DMS 273 (cell line): ENCODE measurements around the gene PRR32.
"Not testable (repeated sequence)": the region's sequence is repeated elsewhere in the genome, so short reads cannot be mapped to it uniquely, and the experiment has no call there.

ENCODE experiments used
- DNase-seq: peaks from one replicate; lab custom pipeline; 2025; ENCODE audit not compliant: unreplicated experiment; lab: John Stamatoyannopoulos, UW

PRR32 gene

DNA sequence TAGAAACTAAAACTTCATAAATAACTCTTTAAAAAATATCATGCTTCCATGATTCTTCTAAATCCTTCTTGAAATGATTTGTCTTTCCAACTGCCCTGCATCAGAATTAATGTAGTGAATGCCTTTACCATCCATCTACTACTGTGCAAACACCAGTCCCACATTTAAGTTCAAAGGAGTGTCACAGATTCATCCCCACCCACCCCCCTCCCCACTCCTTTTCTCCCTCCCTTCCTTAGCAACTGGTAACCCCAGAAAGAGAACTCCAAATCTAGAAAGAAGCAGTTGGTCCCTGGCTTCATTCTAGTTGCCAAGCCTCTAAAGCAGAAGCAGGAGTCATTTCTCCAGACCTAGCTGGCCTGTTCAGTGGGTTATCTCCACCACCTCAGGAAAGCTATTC is at the start of gene PRR32:
Gene PRR32 (plus strand): TSS at position 301 of the 400 bp plus-strand sequence. CDS start 115 bp downstream, outside the sequence.
- no peak for DNase-seq

GRCh38 chrX:126770179-126770578 is 49.4 kb upstream of the PRR32 start:
- peak; percentile 63 for DNase-seq

GRCh38 chrX:126785539-126785938 is 34.0 kb upstream of the PRR32 start:
- no peak for DNase-seq

DNA sequence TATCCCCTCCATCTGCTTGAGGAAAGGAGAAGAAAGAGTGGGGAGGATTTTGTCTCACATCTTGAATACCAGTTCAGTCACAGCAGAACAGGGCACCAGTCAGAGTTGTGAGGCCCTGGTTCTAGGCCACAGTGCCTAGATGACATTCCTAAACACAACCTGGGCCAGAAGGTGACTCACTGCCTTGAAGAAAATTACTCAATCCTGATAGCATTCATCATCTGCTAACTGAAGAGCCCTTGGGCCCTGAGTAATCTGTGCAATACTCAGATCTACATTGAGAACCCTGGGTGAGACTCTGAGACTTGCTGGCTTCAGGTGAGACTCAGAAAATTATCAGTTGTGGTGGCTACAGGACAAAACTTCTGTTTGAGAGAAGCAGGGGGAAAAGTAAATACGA is 20.5 kb upstream of the PRR32 start:
- no peak for DNase-seq

DNA sequence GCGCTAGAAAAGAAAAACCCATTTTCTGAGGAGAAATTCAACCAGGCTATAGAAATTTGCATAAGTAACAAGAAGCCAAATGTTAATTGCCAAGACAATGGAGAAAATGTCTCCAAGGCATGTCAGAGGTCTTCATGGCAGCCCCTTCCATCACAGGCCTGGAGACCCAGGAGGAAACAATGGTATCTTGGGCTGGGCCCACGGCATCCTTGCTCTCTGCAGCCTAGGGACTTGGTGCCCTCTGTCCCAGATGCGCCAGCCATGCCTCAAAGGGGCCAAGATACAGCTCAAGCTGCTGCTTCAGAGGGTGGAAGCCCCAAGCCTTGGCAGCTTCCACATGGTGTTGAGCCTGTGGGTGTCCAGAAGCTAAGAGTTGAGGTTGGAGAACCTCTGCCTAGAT is 12.7 kb upstream of the PRR32 start:
- DNase-seq, result not testable (repeated sequence)

- no peak for DNase-seq
Observed at GRCh38 chrX:126815806-126816205, 3.7 kb upstream of the PRR32 start.

DNA sequence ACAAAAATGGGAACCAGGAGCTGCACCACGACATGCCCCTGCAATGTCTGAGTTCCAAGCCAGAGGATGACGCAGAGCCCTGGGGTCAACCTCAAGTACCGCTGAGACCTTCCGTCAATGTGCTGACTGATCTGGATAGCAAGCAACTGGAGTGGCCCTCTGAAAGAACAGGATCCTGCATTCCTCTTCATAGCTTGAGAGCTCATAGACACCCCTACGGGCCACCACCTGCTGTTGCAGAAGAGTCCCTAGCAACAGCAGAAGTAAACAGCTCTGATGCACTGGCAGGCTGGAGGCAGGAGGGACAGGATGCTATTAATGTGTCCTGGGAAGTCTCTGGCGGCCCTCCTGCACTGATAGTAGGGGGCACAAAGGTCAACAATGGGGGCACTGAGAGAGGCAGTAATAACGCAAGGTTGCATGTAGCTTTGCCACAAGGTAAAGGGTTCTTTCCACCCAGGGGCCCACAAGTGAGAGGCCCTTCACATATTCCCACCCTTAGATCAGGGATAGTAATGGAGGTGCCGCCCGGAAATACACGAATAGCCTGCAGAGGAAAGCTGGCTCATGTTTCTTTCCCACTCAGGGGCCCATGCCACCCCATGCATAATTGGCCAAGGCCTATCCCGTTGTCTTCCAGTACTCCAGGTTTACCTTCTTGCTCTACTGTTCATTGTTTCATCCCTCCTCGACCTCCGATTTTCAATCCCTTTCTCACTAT is 1.3 kb downstream of the PRR32 start:
- DNase-seq, result no peak

- no peak for DNase-seq
Observed at GRCh38 chrX:126824338-126825007, 4.9 kb downstream of the PRR32 start.

DNA sequence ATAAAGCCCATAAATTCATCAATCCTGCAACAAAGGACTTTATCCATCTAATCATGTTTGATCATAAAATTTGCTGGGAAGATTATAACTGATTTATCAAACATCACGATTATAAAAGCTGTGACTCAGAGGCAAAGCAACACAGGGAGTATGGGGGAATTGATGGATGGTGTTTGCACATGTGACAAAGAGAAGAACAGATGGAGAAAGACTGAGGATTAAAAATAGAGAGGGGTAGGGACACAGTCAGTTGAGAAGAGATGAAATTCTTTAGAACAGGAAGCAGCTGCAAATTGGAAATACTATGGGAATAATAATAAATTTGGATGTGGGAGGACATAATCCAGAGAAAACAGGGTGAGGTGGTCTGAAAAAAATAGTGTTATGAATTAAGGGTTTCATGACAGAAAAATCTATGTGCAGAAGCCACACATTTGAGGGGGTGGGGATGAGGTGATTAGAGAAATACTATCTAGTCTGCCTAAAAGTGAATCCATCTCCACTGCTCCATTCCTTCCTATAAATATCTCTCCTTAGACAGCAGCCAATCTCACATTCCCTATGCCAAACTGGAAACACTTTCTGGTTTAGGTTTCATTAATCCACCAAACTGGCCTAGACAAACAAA is 6.2 kb downstream of the PRR32 start:
- no peak for DNase-seq

DNA sequence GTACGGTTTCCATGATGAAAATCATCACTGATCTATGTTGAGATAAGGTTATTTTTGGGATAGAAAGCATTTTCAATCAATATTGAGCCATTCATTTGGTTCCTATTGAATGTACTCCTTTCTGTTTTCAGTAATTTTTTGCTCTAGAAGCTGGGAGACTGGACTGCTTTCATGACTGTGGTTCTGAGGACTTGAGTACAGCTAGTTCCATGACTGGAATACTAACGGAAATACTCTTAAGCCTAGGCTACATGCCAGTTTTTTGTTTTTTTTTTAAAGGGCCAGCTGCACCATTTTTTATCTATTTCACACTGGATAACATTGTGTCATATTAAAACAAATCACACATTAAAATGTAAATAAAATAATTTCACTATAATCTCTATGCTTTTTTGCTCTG is 16.7 kb downstream of the PRR32 start:
- no peak for DNase-seq

DNA sequence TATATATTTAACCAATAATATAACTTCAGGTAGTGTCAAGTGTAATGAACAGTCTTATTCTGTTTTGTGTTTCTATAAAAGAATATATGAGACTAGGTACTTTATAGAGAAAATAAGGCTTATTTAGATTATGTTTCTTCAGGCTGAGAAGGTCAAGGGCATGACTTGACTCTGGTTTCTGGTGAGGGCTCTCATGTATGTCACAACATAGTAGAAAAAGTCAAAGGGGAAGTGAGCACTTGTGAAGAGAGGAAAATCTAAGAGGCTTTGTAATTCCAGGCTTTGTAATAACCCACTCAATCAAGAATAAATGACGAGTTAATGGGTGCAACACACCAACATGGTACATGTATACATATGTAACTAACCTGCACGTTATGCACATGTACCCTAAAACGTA is 27.6 kb downstream of the PRR32 start:
- no peak for DNase-seq

DNA sequence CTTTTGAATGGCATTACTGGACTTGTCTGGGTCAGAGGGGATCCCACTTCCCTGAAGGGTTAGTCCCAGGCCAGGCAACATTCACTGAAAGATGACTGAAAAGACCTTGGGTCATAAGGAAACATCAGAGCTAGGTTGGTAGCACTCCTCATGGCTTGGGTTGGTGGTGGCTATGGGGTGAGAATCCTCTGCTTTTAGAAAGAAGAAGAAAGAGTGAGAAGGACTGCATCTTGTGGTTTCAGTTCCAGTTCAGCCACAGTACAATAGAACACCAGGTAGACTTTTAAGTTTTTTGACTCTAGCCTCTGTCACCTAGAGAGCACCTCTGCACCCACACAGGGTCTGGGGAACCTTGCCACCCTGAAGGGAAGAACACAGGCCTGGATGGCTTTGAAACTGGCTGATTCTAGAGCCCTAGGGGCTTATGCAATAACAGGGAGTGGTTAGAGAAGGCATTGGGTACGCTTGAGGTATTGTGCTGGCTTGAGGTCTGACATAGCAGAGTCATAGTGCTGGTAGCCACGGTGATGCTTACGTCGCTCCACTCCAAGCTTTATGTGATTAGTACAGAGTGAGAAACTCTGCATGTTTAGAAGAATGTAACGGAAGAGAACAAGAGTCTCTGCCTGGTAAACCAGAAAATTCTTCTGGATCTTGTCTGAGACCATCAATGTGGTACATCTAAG is 36.5 kb downstream of the PRR32 start:
- no peak for DNase-seq
